ENCODE results near the gene SPATA31C1. TPM values are rescaled to one million over a fixed set of nuclear protein-coding genes. Genes with fewer than 3 reads are reported as not detected.

SPATA31C1 gene
- total and polyA plus RNA-seq, 2 of the 8 experiments (the other 6 are each of a cell fraction or from before 2014, with no cell fraction given), result 0.15 TPM; not detected in 1

GRCh38 chr9:87878989-87879511 lies 38.7 kb upstream of the SPATA31C1 start:
- Histone ChIP-seq H3K27ac (ENCODE audit: low read depth, low read length) (no peak overlapping the region), H2BK20ac (ENCODE audit: low read length) (no peak overlapping the region), H3K23me2 (ENCODE audit: low read depth, low read length) (no peaks in the 10 kb centered on the region), H4K8ac (ENCODE audit: extremely low read depth, insufficient read depth, low read length) (no peak overlapping the region), H3K36me3 (ENCODE audit: control insufficient read depth in 2 of 4, insufficient read depth in 4 of 4, low read length in 3 of 4) (no peaks in the 10 kb centered on the region), H3K23ac (ENCODE audit: insufficient read length) (no peak overlapping the region), H2BK12ac (ENCODE audit: low read depth, low read length) (no peak overlapping the region), H3K18ac (ENCODE audit: extremely low read depth, low read length) (no peak overlapping the region), H3K4ac (replicated peaks; ENCODE audit: insufficient read length, low read depth, low read length) (no peak overlapping the region), H3K9me3 (ENCODE audit: insufficient read depth in 2 of 2, low read depth in 1 of 2, low read length in 1 of 2) (no peaks in the 10 kb centered on the region; a peak in 1 of 4 replicates), H2BK120ac (replicated peaks; ENCODE audit: low read depth, low read length) (no peak overlapping the region), H2AFZ (ENCODE audit: low read length) (no peak overlapping the region), H3K27me3 (replicated peaks in 1 of 4; ENCODE audit: control insufficient read depth in 3 of 4, extremely low read depth in 1 of 4, insufficient read depth in 3 of 4, low read length in 3 of 4) (no peaks in the 10 kb centered on the region; a peak in 1 of 7 replicates), H2AK5ac (ENCODE audit: low read depth, low read length) (no peak overlapping the region), H3K14ac (ENCODE audit: insufficient read length) (no peak overlapping the region), H3K4me3 (ENCODE audit: extremely low read depth in 1 of 4, insufficient read depth in 2 of 4, low read depth in 3 of 4, low read length in 4 of 4) (no peak overlapping the region), H2BK15ac (ENCODE audit: low read length) (no peak overlapping the region), H3K56ac (replicated peaks; ENCODE audit: insufficient read length, low read depth, low read length) (no peak overlapping the region), H3K4me2 (ENCODE audit: insufficient read depth in 1 of 2, low read depth in 2 of 2, low read length in 2 of 2) (no peak overlapping the region), H3K9ac (replicated peaks in 1 of 4; ENCODE audit: extremely low read depth in 1 of 4, low read depth in 3 of 4, low read length in 3 of 4) (no peak overlapping the region), H4K20me1 (replicated peaks in 1 of 2; ENCODE audit: control insufficient read depth in 1 of 2, insufficient read depth in 2 of 2, low read length in 2 of 2) (no peaks in the 10 kb centered on the region), H4K91ac (replicated peaks; ENCODE audit: insufficient read length, low read length) (no peak overlapping the region), H3K79me2 (ENCODE audit: control insufficient read depth in 1 of 2, insufficient read depth in 2 of 2, low read length in 2 of 2) (no peaks in the 10 kb centered on the region), H3K79me1 (ENCODE audit: low read depth, low read length) (no peaks in the 10 kb centered on the region), H4K5ac (ENCODE audit: insufficient read length, low read depth, low read length) (no peak overlapping the region), H2BK5ac (ENCODE audit: low read depth, low read length) (no peak overlapping the region), H3K4me1 (replicated peaks in 1 of 4; ENCODE audit: control insufficient read depth in 3 of 4, insufficient read depth in 4 of 4, low read length in 3 of 4) (peaks cover 0 to 15% (median 2%) of the 10 kb centered on the region in 4 experiments; a peak in 5 of 7 replicates)
- TF ChIP-seq CEBPB (IDR thresholded peaks at IDR 0.05; ENCODE audit: low read depth, low read length), result no peak
- no peak for TF ChIP-seq KDM1A (IDR thresholded peaks at IDR 0.05; ENCODE audit: borderline replicate concordance, low read length)
- TF ChIP-seq HDAC6 (IDR thresholded peaks at IDR 0.05; ENCODE audit: low read depth, low read length), result no peak
- TF ChIP-seq KDM5A (IDR thresholded peaks at IDR 0.05; ENCODE audit: low read length), result no peak
- ChIA-PET CTCF (ENCODE audit: partially characterized antibody) (interaction anchor here (0.6 to 1.8 kb wide), 6 partner anchors 9 to 195 kb away, joined by 3 to 5 read pairs (median 4); partner anchors contain the start of gene CTSL), POLR2A (ENCODE audit: partially characterized antibody) (no interaction called here)
- WGBS, 2 experiments (ENCODE audit: extremely low coverage in 1 of 2, insufficient coverage in 1 of 2, insufficient read length in 1 of 2, insufficient replicate concordance in 2 of 2, low coverage in 1 of 2, low lambda C conversion rate in 2 of 2, missing lambda C conversion rate in 1 of 2), result 69% methylated on average over 1 of the region's 1 CpG; no CpG with 5 or more reads in 1 of the 2 experiments
- DNase-seq (ENCODE audit: low read depth in 1 of 2, low spot score in 2 of 2) (no peak), FAIRE-seq (no peak)
